NCI-H1694 treated with DMSO at 0.1 percent for 48 hours (cell line): ENCODE measurements around the gene ERN1.
"Not testable (repeated sequence)": the region's sequence is repeated elsewhere in the genome, so short reads cannot be mapped to it uniquely, and the experiment has no call there.

Source experiments
- DNase-seq: peaks from one replicate; lab custom pipeline; 2025; lab: John Stamatoyannopoulos, UW

Gene ERN1

DNA sequence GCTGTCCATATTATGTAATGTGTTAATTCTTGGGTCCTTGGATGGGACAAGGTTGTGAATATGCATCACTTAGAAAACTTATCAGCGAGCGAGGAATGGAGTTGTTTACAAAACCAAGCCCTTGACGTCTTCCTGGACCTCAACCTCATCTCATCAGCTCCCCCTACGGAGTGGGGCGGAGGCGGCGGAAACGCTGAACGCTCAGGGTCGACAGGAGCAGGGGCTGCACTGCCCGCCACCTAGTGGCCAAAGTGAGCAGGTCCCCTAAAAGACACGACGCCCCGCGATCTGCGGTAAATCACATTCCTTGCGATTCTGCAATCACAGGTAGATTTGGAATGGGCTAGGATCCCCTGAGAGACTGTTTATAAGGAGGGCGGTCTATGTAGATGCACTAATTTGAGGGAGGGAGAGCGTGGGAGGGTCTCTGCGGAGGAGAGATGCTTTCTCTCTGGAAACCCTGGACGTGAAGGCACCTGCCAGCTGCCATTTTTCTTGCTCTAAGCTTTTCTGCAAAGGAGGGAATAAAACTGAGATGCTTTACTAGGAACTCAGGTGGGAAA is 104.1 kb downstream of the ERN1 start:
- DNase-seq, result peak; percentile 64

DNA sequence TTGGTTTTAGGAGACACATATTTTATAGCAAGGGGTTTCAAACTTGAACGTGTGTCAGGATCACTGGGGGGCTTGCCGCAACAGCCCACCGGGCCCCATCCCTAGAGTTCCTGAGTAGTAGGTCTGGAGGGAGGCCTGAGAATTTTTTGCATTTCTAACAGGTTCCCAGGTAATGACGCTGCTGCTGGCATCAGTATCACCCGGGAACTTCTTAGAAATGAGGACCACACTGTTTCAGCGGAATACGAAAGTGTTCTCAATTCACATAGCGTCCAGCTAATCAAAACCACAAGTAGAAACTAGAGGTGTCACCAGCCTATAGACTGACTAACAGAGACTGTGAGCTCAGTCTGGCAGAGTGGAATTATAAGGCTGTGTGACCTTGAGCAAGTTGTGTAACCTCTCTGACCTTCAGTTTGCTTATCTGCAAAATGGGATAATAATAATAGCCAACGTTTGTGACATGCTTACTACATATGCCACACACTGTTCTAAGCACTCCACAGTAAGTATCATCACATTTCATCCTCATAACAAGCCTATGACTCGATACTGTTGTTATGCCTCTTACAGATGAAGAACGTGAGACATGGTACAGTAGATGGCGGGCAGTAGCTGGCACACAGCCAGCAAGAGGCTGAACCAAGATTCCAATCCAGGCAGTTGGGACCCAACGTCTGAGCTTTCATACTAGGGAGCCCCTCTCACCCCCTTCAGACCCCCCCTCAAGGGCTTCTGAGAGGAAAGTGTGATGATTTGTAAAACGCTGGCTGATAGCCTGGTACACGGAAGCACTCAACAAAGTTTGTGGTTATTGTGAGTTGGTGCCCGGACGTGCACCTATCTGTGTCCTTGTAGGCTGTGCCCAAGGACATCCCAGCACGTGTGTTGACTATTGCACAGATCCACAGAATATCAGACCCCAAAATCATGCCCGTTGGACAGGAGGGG is 104.9 kb downstream of the ERN1 start:
- no peak for DNase-seq

DNA sequence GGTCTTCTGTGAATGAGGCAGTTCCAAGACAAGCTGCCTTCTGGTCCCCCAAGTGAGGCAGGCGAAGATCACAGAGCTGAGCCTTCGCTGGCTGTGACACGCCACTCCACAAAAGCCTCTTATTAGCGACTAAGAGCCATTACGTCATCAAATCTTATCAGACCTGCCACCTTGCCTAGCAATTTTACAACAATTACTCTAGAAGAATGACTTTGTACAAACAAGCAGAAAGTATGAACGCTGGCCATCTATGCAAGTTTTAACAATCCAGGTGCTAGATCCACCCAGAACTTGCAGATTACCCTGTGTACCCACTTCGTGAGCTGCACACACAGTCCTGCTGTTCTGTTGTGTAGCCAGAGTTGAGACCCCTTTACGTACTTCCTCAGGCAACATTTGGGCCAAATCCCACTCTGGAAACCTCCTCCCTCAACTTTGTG is 105.7 kb downstream of the ERN1 start:
- no peak for DNase-seq

DNA sequence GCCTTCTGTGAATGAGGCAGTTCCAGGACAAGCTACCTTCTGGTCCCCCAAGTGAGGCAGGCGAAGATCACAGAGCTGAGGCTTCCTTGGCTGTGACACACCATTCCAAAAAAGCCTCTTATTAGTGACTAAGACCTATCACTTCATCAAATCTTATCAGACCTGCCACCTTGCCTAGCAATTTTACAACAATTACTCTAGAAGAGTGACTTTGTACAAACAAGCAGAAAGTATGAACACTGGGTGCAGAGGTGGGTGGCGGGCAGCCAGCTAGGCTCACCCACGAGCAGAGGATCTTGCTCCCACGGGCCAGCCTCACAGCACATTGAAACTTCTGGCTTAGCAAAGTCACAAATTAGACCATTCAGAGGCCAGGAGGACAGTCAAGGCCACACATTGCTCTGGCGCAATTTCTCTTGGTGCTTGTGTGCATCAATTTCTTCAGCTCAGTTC is 107.3 kb downstream of the ERN1 start:
- DNase-seq, result no peak

GRCh38 chr17:64020056-64020766 is 109.7 kb downstream of the ERN1 start, which contains the start of gene ICAM2:
TSS of gene ICAM2 (minus strand) at chr17:64020633. CDS start at chr17:64006691, 13,942 bp downstream.
- no peak for DNase-seq

DNA sequence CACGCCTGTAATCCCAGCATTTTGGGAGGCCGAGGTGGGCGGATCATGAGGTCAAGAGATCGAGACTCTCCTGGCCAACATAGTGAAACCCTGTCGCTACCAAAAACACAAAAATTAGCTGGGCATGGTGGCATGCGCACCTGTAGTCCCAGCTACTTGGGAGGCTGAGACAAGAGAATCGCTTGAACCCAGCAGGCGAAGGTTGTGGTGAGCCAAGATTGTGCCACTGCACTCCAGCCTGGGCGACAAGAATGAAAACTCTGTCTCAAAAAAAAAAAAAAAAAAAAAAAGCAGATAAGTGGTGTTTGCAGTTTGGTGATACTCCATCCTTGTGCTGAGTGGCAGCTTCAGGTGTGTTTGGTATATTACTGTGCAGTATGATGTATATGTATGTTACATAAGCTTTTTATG is 110.4 kb downstream of the ERN1 start:
- not testable (repeated sequence) for DNase-seq

DNA sequence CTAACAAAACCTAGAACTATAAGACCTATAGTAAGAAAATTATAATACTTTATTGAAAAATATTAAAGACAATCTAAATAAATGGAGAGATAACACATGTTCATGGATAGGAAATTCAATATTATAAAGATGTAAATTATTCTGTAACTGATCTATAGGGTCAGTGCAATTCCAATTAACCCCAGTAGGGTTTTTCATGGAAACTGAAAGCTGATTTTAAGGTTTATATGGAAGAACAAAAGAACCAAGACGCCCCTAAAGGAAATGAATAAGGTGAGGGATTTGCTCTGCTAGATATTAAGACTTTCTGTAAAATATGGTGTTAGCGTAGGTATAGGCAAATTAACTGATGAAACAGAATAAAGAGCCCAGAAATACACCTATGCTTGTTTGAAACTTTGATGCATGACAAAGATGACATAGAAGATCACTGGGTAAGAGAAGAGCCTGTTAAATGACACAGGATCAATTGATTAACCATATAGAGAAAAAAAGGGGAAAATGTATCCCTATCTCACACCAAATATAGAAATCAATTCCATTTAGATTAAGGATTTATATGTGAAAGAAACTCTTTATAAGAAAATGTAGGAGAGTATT is 112.5 kb downstream of the ERN1 start:
- no peak for DNase-seq

DNA sequence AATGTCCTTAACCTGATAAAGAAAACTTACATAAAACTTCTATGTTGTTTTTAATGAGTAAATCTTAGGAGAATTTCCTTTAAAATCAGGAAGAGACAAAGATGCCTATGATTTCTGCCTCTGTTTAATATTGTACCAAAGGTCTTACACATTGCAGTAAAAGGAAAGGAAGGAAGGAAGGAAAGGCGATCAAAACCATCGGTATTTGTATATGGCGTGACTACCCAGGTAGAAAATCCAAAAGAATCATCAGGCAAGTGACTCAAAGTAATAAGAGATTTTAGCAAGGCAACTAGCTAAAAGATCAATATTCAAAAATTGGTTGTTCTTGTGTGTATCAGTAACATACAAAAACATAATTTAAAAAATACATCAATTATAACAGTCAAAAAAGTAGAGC is 113.0 kb downstream of the ERN1 start:
- no peak for DNase-seq

GRCh38 chr17:64016231-64016784 is 113.6 kb downstream of the ERN1 start:
- DNase-seq, result no peak

DNA sequence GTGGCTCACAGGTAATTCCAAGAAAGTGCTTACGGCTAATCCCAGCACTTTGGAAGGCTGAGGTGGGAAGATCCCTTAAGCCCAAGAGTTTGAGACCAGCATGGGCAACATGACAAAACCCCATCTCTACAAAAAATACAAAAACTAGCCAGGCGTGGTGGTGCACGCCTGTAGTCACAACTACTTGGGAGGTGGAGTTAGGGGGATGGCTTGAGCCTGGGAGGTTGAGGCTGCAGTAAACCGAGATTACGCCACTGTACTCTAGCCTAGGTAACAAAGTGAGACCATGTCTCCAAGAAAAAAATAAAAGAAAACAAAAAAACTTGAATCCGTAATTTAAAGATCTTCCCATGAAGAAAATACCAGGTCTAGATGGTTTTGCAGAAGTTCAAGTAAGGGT is 114.5 kb downstream of the ERN1 start:
- no peak for DNase-seq

- DNase-seq, result no peak
Measured at GRCh38 chr17:64009571-64010402, 120.2 kb downstream of the ERN1 start.

- DNase-seq, result no peak
Measured at GRCh38 chr17:64008830-64009229, 121.1 kb downstream of the ERN1 start.

GRCh38 chr17:64008346-64008745 is 121.6 kb downstream of the ERN1 start:
- DNase-seq, result no peak

DNA sequence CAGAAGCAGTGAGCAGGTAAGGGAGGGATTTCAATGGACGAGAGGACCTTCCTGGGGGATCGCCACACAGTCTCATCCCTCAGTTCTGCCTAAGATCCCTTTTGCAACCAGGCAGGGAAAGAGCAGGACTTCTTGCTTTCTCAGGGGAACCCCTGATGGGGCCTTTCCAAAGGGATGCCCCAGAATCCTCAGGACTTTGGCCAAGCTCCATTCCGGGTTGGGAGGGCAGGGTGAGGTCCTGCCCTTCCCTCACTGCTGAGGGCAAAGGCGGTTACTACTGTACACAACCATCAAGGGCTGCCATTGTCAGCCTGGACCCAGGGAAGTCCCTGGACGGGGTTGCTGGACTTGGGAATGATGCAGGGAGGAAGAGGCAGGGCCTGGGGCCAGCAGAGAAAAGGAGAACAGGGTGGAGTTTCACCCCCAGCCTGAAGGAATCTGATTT is 122.1 kb downstream of the ERN1 start:
- no peak for DNase-seq

DNA sequence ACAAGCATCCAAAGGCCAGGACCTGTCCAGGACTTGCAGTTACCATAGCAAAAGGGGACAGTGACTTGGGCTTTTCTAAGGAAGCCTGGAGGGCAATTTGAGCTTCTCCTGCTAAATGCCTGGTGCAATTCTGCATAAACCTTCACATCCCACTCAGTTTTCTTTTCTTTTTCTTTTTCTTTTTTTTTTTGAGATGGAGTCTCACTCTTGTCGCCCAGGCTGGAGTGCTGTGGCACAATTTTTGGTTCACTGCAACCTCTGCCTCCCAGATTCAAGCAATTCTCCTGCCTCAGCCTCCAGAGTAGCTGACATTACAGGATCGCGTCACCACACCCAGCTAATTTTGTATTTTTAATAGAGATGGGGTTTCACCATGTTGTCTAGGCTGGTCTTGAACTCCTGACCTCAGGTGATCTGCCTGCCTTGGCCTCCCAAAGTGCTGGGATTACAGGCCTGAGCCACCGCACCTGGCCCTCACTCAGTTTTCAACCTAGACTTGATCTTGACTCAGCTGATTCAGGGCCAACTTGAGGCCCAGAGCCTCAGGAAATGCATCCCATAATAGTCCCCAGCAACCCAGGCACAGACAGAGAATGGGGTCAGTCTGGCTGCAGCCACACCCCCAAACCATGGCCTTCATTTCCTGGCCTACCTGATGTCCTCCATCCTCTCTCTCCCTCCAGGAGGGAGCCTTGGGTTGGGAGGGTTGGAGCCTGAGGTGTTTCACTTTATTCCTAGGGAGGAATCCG is 122.7 kb downstream of the ERN1 start:
- not testable (repeated sequence) for DNase-seq

DNA sequence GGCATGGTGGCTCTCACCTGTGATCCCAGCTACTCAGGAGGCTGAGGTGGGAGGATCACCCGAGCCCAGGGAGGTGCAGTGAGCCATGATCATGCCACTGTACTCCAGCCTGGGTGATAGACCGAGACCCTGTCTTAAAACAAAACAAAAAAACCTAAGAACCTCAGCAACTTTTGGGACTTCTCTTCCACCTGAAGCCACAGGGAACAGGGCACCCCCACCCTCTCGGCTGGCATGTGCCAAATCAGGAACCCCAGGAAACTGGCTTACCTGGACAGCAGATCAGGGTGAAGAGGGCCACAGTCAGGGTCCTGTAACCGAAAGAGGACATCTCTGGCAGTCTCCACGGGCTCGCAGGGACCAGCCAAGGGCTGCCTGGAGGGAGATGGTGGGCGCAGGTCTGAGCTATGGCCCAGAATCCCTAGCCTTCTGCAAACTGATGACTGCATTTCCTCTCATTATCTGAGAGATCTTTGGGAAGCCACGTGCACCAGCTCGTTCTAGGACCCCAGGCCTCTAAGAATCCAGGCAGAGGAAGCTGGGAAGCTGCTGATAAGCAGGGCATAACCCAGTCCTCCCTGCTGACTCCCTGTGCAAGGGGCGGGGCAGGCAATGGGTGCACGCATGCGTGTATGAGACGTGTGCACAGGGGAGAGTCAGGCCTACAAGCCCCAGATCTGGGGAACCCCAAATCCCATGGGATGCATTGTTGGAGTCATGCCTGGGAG is 123.4 kb downstream of the ERN1 start:
- no peak for DNase-seq

DNA sequence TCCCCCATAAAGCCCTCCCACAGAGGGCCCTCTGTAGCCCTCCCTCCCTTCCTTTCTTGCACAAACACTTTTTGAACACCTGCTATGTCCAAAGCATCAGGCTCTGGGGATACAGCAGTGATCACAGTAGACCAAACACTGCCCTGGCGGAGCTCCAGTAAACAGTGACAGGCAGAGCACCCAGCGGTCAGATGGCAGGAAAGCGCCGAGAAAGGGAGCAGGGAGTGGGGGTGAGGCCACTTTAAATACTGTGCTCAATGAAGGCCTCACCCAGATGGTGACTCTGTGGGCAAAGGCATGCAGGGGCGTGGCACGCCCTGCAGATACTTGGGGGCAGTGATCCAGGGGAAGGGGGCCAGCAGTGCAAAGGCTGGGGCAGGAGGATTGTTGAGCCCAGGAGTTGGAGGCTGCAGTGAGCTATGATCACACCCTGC is 124.2 kb downstream of the ERN1 start:
- peak; percentile 9 for DNase-seq

GRCh38 chr17:64004903-64005733 is 124.8 kb downstream of the ERN1 start:
- no peak for DNase-seq
